CD4-positive, alpha-beta T cell treated with Interleukin-15 for 4 hours (primary cell): ENCODE measurements around the gene MMEL1.

Source experiments
- DNase-seq: peaks from one replicate; pipeline ENCODE4 v3.0.0-alpha.2; 2020; ENCODE audit warnings: low spot score

Gene MMEL1

GRCh38 chr1:2590233-2591141 lies 42.3 kb downstream of the MMEL1 start:
- DNase-seq = no peak

GRCh38 chr1:2589431-2590232 lies 43.2 kb downstream of the MMEL1 start:
- no peak for DNase-seq

- DNase-seq = no peak
Observed at GRCh38 chr1:2588661-2589430, 44.0 kb downstream of the MMEL1 start.

GRCh38 chr1:2587860-2588571 lies 44.8 kb downstream of the MMEL1 start:
- DNase-seq = no peak

- no peak for DNase-seq
Observed at GRCh38 chr1:2587071-2587859, 45.6 kb downstream of the MMEL1 start.

- peak; percentile 96 for DNase-seq
Observed at GRCh38 chr1:2586154-2587070, 46.4 kb downstream of the MMEL1 start, which contains the start of gene PRXL2B. PRXL2B (plus strand) TSS chr1:2586777; CDS start chr1:2586886, 109 bp downstream.

- peak; percentile 73 for DNase-seq
Observed at GRCh38 chr1:2585318-2586092, 47.3 kb downstream of the MMEL1 start.

GRCh38 chr1:2584686-2585317 lies 48.0 kb downstream of the MMEL1 start:
- no peak for DNase-seq

GRCh38 chr1:2583871-2584351 lies 48.9 kb downstream of the MMEL1 start:
- peak; percentile 67 for DNase-seq

- no peak for DNase-seq
Observed at GRCh38 chr1:2583331-2583791, 49.5 kb downstream of the MMEL1 start.

- no peak for DNase-seq
Observed at GRCh38 chr1:2582391-2582790, 50.4 kb downstream of the MMEL1 start.

- no peak for DNase-seq
Observed at GRCh38 chr1:2580691-2581090, 52.1 kb downstream of the MMEL1 start.

GRCh38 chr1:2578758-2579118 lies 54.1 kb downstream of the MMEL1 start:
- no peak for DNase-seq

- DNase-seq = peak; percentile 28
Observed at GRCh38 chr1:2577565-2578075, 55.2 kb downstream of the MMEL1 start.

- no peak for DNase-seq
Observed at GRCh38 chr1:2575801-2576663, 56.8 kb downstream of the MMEL1 start.

GRCh38 chr1:2574350-2574749 lies 58.5 kb downstream of the MMEL1 start:
- no peak for DNase-seq
